ENCODE results near the gene HOXA9. TPM values are rescaled to one million over a fixed set of nuclear protein-coding genes. Genes with fewer than 3 reads are reported as not detected.
A peak's percentile ranks its signal among the peaks of the same experiment; 100 is the strongest.

HOXA9 gene
- total RNA-seq, 1 experiment from 2014 or later: 16.7 TPM

GRCh38 chr7:27124096-27124901 lies 41.0 kb downstream of the HOXA9 start:
- no peaks in the 10 kb centered on the region for H3K27me3 Mint-ChIP-seq (ENCODE audit: insufficient read depth, unreplicated experiment)
- Histone ChIP-seq H3K9me3 (no peaks in the 10 kb centered on the region), H3K27me3 (replicated peaks; ENCODE audit: control insufficient read depth, insufficient read depth, low read length) (no peaks in the 10 kb centered on the region), H3K36me3 (ENCODE audit: control insufficient read depth, insufficient read depth, low read length) (no peaks in the 10 kb centered on the region), H3K4me1 (peaks cover 47% of the 10 kb centered on the region), H3K4me3 (ENCODE audit: low read depth, low read length) (no peak overlapping the region)
- intact Hi-C loops (cut with micrococcal nuclease; ENCODE audit: unreplicated experiment): loop anchor here (5.0 kb wide), 1 partner anchor 177 kb away; no protein-coding TSS in a partner anchor
- peaks cover 30% of the 10 kb centered on the region for H3K36me3 Mint-ChIP-seq (ENCODE audit: insufficient read depth, unreplicated experiment)
- peak overlapping the region; percentile 95 for H3K27ac Mint-ChIP-seq (ENCODE audit: unreplicated experiment)
- no TSS peak for BruUV-seq (replicated peaks)
- ChIA-PET CTCF (no interaction called here), POLR2A (interaction anchor here (1.1 kb wide), 1 partner anchor 10 kb away, joined by 3 read pairs; no protein-coding TSS in a partner anchor)
- peaks cover 38% of the 10 kb centered on the region for H3K4me1 Mint-ChIP-seq (ENCODE audit: low read depth, unreplicated experiment)
- no peak for TF ChIP-seq CTCF (IDR thresholded peaks at IDR 0.05; ENCODE audit: insufficient read depth in 1 of 2, low read depth in 1 of 2, low read length in 1 of 2, severe bottlenecking in 1 of 2, unreplicated experiment in 1 of 2)
- peak overlapping the region; percentile 92 for H3K4me3 Mint-ChIP-seq (ENCODE audit: unreplicated experiment)
- DNase-seq: no peak
- no peaks in the 10 kb centered on the region for H3K9me3 Mint-ChIP-seq (ENCODE audit: unreplicated experiment)

GRCh38 chr7:27123477-27124053 lies 41.8 kb downstream of the HOXA9 start:
- no peak for TF ChIP-seq CTCF (IDR thresholded peaks at IDR 0.05; ENCODE audit: insufficient read depth in 1 of 2, low read depth in 1 of 2, low read length in 1 of 2, severe bottlenecking in 1 of 2, unreplicated experiment in 1 of 2)
- peak overlapping the region; percentile 92 for H3K4me3 Mint-ChIP-seq (ENCODE audit: unreplicated experiment)
- Histone ChIP-seq H3K36me3 (ENCODE audit: control insufficient read depth, insufficient read depth, low read length) (no peaks in the 10 kb centered on the region), H3K4me3 (ENCODE audit: low read depth, low read length) (peak overlapping the region; percentile 60), H3K27me3 (replicated peaks; ENCODE audit: control insufficient read depth, insufficient read depth, low read length) (no peaks in the 10 kb centered on the region), H3K4me1 (peaks cover 51% of the 10 kb centered on the region), H3K9me3 (no peaks in the 10 kb centered on the region)
- no peak for DNase-seq
- H3K27me3 Mint-ChIP-seq (ENCODE audit: insufficient read depth, unreplicated experiment): no peaks in the 10 kb centered on the region
- ChIA-PET POLR2A (no interaction called here), CTCF (no interaction called here)
- BruUV-seq (replicated peaks): no TSS peak
- intact Hi-C loops (cut with micrococcal nuclease; ENCODE audit: unreplicated experiment): loop anchor here (1.0 to 5.0 kb wide), 2 partner anchors 8 to 176 kb away; no protein-coding TSS in a partner anchor
- peak overlapping the region; percentile 95 for H3K27ac Mint-ChIP-seq (ENCODE audit: unreplicated experiment)
- H3K4me1 Mint-ChIP-seq (ENCODE audit: low read depth, unreplicated experiment): peaks cover 38% of the 10 kb centered on the region
- peaks cover 38% of the 10 kb centered on the region for H3K36me3 Mint-ChIP-seq (ENCODE audit: insufficient read depth, unreplicated experiment)
- no peaks in the 10 kb centered on the region for H3K9me3 Mint-ChIP-seq (ENCODE audit: unreplicated experiment)

GRCh38 chr7:27123007-27123476 lies 42.3 kb downstream of the HOXA9 start:
- Mint-ChIP-seq H3K27ac (ENCODE audit: unreplicated experiment) (peak overlapping the region; percentile 95), H3K9me3 (ENCODE audit: unreplicated experiment) (no peaks in the 10 kb centered on the region), H3K36me3 (ENCODE audit: insufficient read depth, unreplicated experiment) (peaks cover 43% of the 10 kb centered on the region), H3K27me3 (ENCODE audit: insufficient read depth, unreplicated experiment) (no peaks in the 10 kb centered on the region), H3K4me3 (ENCODE audit: unreplicated experiment) (peak overlapping the region; percentile 92), H3K4me1 (ENCODE audit: low read depth, unreplicated experiment) (peaks cover 38% of the 10 kb centered on the region)
- Histone ChIP-seq H3K4me1 (peaks cover 56% of the 10 kb centered on the region), H3K4me3 (ENCODE audit: low read depth, low read length) (peak overlapping the region; percentile 60), H3K36me3 (ENCODE audit: control insufficient read depth, insufficient read depth, low read length) (no peaks in the 10 kb centered on the region), H3K9me3 (no peaks in the 10 kb centered on the region), H3K27me3 (replicated peaks; ENCODE audit: control insufficient read depth, insufficient read depth, low read length) (no peaks in the 10 kb centered on the region)
- POLR2A ChIA-PET: interaction anchor here (1.8 kb wide), 1 partner anchor 8 kb away, joined by 9 read pairs; the partner anchor contains the start of gene HOXA4
- BruUV-seq (replicated peaks): no TSS peak
- TF ChIP-seq CTCF (IDR thresholded peaks at IDR 0.05; ENCODE audit: insufficient read depth in 1 of 2, low read depth in 1 of 2, low read length in 1 of 2, severe bottlenecking in 1 of 2, unreplicated experiment in 1 of 2): no peak
- intact Hi-C loops (cut with micrococcal nuclease; ENCODE audit: unreplicated experiment): loop anchor here (1.0 to 5.0 kb wide), 2 partner anchors 8 to 176 kb away; no protein-coding TSS in a partner anchor
- CTCF ChIA-PET: interaction anchor here (0.8 to 1.6 kb wide), 3 partner anchors 12 to 57 kb away, joined by 3 to 4 read pairs (median 3); no protein-coding TSS in a partner anchor
- DNase-seq: peak in 1 of 2 experiments; percentile 63

Measured in Caco-2 (cell line).